ENCODE results near the gene GRP. TPM values are rescaled to one million over a fixed set of nuclear protein-coding genes. Genes with fewer than 3 reads are reported as not detected.

GRP gene
- total RNA-seq, 2 experiments from 2014 or later = not detected

GRCh38 chr18:59264121-59264571 lies 44.2 kb downstream of the GRP start:
- H3K4me3 Mint-ChIP-seq = no peak overlapping the region
- DNase-seq (no peak), ATAC-seq (no peak)
- ChIA-PET CTCF (no interaction called here), POLR2A (no interaction called here)
- peaks cover 75% of the 10 kb centered on the region for H3K27me3 Mint-ChIP-seq (ENCODE audit: low read depth)
- peaks cover 12% of the 10 kb centered on the region for H3K4me1 Mint-ChIP-seq (ENCODE audit: low read depth)
- H3K36me3 Mint-ChIP-seq (ENCODE audit: low read depth) = no peaks in the 10 kb centered on the region
- H3K27ac Mint-ChIP-seq = no peak overlapping the region
- H3K9me3 Mint-ChIP-seq (ENCODE audit: insufficient read depth) = no peaks in the 10 kb centered on the region

- peaks cover 17% of the 10 kb centered on the region for H3K4me1 Mint-ChIP-seq (ENCODE audit: low read depth)
- H3K4me3 Mint-ChIP-seq = peak overlapping the region; percentile 69
- no peak overlapping the region for H3K27ac Mint-ChIP-seq
- ChIA-PET CTCF (interaction anchor here (1.3 kb wide), 1 partner anchor 121 kb away, joined by 3 read pairs; no protein-coding TSS in a partner anchor), POLR2A (no interaction called here)
- DNase-seq (no peak), ATAC-seq (no peak)
- peaks cover 74% of the 10 kb centered on the region for H3K27me3 Mint-ChIP-seq (ENCODE audit: low read depth)
- H3K36me3 Mint-ChIP-seq (ENCODE audit: low read depth) = no peaks in the 10 kb centered on the region
- no peaks in the 10 kb centered on the region for H3K9me3 Mint-ChIP-seq (ENCODE audit: insufficient read depth)
Observed at GRCh38 chr18:59264651-59265245, 44.8 kb downstream of the GRP start.

GRCh38 chr18:59265246-59265973 lies 45.5 kb downstream of the GRP start:
- H3K4me1 Mint-ChIP-seq (ENCODE audit: low read depth) = peaks cover 18% of the 10 kb centered on the region
- H3K4me3 Mint-ChIP-seq = peak overlapping the region; percentile 69
- H3K9me3 Mint-ChIP-seq (ENCODE audit: insufficient read depth) = no peaks in the 10 kb centered on the region
- ChIA-PET CTCF (interaction anchor here (1.3 to 1.8 kb wide), 3 partner anchors 10 to 122 kb away, joined by 3 to 5 read pairs (median 4); no protein-coding TSS in a partner anchor), POLR2A (no interaction called here)
- H3K27ac Mint-ChIP-seq = no peak overlapping the region
- peak; percentile 63 for DNase-seq
- peaks cover 76% of the 10 kb centered on the region for H3K27me3 Mint-ChIP-seq (ENCODE audit: low read depth)
- ATAC-seq = peak; percentile 64
- H3K36me3 Mint-ChIP-seq (ENCODE audit: low read depth) = no peaks in the 10 kb centered on the region

DNA sequence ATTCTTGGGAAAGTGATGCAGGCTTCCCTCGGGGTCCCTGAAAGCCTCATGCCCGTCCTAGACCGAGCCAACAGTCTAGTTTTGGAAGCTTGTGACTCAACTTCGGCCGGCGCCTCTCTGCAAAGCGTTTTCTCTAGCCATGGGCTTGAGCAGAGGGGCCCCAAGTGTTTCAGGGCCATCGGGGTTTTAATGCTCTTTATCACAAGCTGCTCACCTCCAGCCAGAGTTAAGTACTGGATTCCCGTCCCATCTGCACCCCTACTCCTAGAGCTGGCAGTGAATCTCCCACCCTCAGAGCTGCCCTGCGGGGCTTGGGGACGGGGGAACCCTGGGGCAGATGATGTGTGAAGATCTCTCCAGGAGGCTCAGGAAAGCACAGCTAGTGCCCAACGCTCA lies 46.0 kb downstream of the GRP start:
- peaks cover 80% of the 10 kb centered on the region for H3K27me3 Mint-ChIP-seq (ENCODE audit: low read depth)
- ChIA-PET CTCF (interaction anchor here (1.3 to 1.8 kb wide), 3 partner anchors 9 to 122 kb away, joined by 3 to 5 read pairs (median 4); no protein-coding TSS in a partner anchor), POLR2A (no interaction called here)
- DNase-seq = no peak
- H3K4me3 Mint-ChIP-seq = peak overlapping the region; percentile 69
- H3K36me3 Mint-ChIP-seq (ENCODE audit: low read depth) = no peaks in the 10 kb centered on the region
- no peak overlapping the region for H3K27ac Mint-ChIP-seq
- peaks cover 18% of the 10 kb centered on the region for H3K4me1 Mint-ChIP-seq (ENCODE audit: low read depth)
- no peak for ATAC-seq
- no peaks in the 10 kb centered on the region for H3K9me3 Mint-ChIP-seq (ENCODE audit: insufficient read depth)

DNA sequence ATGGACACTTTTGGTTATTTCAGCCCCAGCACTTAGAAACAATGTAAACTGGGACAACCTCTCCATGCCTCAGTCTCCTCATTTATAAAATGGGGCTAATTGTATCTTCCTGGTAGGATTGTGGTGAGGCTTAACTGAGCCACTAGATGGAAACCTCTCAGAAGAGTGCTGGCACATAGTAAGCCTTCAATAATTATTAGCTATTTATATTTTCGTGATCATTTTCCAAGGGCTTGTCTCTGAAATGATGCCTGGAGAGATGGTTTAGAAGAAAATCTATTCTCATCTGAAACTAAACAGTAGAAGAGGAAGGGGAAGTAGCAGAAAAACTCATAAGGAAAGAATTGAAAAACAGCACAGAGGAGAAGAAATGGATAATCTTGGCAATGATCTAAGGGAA lies 46.5 kb downstream of the GRP start:
- POLR2A ChIA-PET = no interaction called here
- Mint-ChIP-seq H3K27ac (no peak overlapping the region), H3K27me3 (ENCODE audit: low read depth) (peaks cover 81% of the 10 kb centered on the region), H3K4me1 (ENCODE audit: low read depth) (peaks cover 18% of the 10 kb centered on the region), H3K36me3 (ENCODE audit: low read depth) (no peaks in the 10 kb centered on the region), H3K9me3 (ENCODE audit: insufficient read depth) (no peaks in the 10 kb centered on the region), H3K4me3 (no peak overlapping the region)
- ATAC-seq = no peak
- DNase-seq = no peak
- CTCF ChIA-PET = interaction anchor here (1.6 to 1.8 kb wide), 2 partner anchors 9 to 13 kb away, joined by 4 to 5 read pairs; no protein-coding TSS in a partner anchor

DNA sequence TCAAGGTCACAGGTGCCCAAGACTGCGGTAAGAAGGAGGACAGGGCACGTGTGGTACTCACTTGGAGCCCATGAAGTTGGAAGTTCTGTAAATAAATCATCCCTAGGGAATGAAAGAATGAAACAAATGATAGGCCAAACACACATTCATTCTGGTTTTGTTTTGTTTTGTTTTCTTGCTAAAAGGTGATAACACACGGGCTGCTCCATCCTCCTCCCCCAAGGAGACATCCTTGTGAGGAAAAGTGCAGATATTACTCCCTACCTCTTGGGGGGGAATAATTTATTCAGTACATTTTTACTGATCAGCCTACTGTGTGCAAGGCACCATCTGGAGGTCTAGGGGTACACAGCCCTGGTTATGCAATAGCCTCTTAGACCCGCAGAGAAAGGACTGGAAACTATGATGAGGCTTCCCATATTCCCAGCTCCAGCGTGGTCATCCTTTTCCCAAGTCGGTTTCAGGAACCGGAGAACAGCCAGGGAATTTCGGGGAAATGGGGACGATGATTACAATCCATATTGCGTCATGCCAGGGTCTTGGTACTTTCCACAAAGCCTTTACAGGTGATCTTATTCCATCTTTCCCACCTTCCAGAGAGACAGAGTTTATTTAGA lies 47.0 kb downstream of the GRP start:
- ChIA-PET POLR2A (no interaction called here), CTCF (interaction anchor here (1.1 to 1.8 kb wide), 3 partner anchors 8 to 137 kb away, joined by 3 to 5 read pairs (median 4); no protein-coding TSS in a partner anchor)
- H3K4me1 Mint-ChIP-seq (ENCODE audit: low read depth) = peaks cover 21% of the 10 kb centered on the region
- H3K27ac Mint-ChIP-seq = no peak overlapping the region
- H3K4me3 Mint-ChIP-seq = no peak overlapping the region
- H3K27me3 Mint-ChIP-seq (ENCODE audit: low read depth) = peaks cover 84% of the 10 kb centered on the region
- DNase-seq = no peak
- no peak for ATAC-seq
- no peaks in the 10 kb centered on the region for H3K36me3 Mint-ChIP-seq (ENCODE audit: low read depth)
- no peaks in the 10 kb centered on the region for H3K9me3 Mint-ChIP-seq (ENCODE audit: insufficient read depth)

DNA sequence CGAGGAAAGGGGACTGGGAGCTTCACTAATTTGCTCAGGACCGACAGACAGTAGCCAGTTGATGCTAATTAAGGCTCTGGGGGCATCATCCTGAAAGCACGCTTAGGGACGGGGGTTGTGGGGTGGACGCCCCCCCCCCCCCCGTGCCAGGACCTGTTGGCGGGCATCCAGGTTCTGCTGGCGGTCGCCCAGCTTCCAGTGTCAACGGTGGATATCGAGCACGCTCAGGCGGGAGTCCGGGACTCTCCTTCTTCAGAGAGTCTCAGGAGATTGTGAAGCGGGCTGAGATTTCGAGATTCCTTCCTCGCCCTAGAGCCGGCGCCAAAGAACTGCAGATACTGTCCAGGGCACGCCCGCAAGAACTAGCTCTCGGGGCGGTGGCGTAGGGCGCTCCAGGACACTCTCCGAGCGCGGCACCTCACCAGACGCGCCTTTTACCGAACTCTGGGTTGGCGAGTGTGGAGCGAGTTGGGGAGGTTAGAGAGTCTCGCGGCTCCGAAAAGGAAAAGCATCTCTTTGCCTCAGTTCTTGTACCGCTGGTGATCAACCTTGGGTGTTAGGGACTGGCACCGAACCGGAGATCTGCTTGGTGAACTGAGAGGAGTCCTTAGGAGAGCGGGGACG lies 47.7 kb downstream of the GRP start:
- H3K27ac Mint-ChIP-seq = no peak overlapping the region
- POLR2A ChIA-PET = no interaction called here
- CTCF ChIA-PET = interaction anchor here (1.1 kb wide), 1 partner anchor 136 kb away, joined by 3 read pairs; no protein-coding TSS in a partner anchor
- H3K4me3 Mint-ChIP-seq = no peak overlapping the region
- peaks cover 82% of the 10 kb centered on the region for H3K27me3 Mint-ChIP-seq (ENCODE audit: low read depth)
- H3K9me3 Mint-ChIP-seq (ENCODE audit: insufficient read depth) = no peaks in the 10 kb centered on the region
- no peak for ATAC-seq
- DNase-seq = no peak
- H3K4me1 Mint-ChIP-seq (ENCODE audit: low read depth) = peaks cover 22% of the 10 kb centered on the region
- no peaks in the 10 kb centered on the region for H3K36me3 Mint-ChIP-seq (ENCODE audit: low read depth)

GRCh38 chr18:59268127-59268720 lies 48.3 kb downstream of the GRP start:
- DNase-seq = no peak
- ChIA-PET CTCF (interaction anchor here (1.1 to 2.5 kb wide), 4 partner anchors 30 to 183 kb away, joined by 3 to 8 read pairs (median 4); no protein-coding TSS in a partner anchor), POLR2A (no interaction called here)

DNA sequence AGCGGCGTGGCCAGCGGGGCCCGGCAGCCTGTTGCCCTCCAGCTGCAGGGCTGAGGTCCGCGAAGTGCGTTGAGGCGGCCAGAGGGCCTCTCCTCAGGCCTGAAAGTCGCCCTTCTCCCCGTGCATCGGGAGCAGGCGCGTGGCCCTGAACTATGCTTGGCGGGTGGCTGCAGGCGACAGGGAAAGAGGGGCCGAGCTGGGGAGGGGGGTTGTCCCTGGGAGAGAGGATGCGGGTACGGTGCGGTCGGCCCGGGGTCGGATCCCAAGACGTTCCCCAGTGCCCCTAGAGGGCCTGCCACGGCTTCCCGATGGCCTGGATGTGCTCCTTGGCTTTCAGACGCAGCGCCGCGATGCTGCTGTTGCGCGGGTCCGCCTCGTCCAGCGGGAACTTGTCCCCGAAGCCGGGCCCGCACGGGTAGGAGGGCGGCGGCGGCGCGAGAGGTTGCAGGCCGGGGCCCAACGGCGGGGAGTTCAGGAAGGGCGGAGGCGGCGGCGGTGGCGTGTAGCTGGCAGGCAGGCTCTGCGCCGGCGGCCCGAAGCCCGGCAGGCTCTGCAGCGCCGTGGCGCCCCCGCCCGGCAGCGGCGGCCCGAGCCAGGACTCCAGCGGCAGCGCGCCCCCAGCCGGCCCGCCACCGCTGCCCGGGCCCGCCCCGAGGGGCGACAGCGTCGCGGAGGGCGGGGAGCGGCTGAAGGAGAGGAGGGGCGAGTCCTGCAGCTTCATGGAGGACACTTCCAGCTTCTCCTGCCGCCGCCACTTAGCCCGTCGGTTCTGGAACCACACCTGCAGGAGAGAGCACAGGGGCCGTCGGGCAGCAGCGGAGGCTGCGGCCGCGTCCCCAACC lies 49.0 kb downstream of the GRP start:
- ChIA-PET CTCF (interaction anchor here (1.0 to 2.5 kb wide), 4 partner anchors 12 to 183 kb away, joined by 3 to 8 read pairs (median 4); no protein-coding TSS in a partner anchor), POLR2A (no interaction called here)
- ATAC-seq (peak; percentile 57), DNase-seq (peak; percentile 52)
- Mint-ChIP-seq H3K27ac (no peak overlapping the region), H3K4me1 (ENCODE audit: low read depth) (peaks cover 24% of the 10 kb centered on the region), H3K9me3 (ENCODE audit: insufficient read depth) (no peaks in the 10 kb centered on the region), H3K27me3 (ENCODE audit: low read depth) (peaks cover 75% of the 10 kb centered on the region), H3K36me3 (ENCODE audit: low read depth) (no peaks in the 10 kb centered on the region), H3K4me3 (peak overlapping the region; percentile 20)

More at GRCh38 chr18:59268127-59268720, 48.3 kb downstream of the GRP start:
- H3K9me3 Mint-ChIP-seq (ENCODE audit: insufficient read depth) = no peaks in the 10 kb centered on the region
- no peak for ATAC-seq
- no peak overlapping the region for H3K4me3 Mint-ChIP-seq
- H3K27ac Mint-ChIP-seq = no peak overlapping the region
- H3K36me3 Mint-ChIP-seq (ENCODE audit: low read depth) = no peaks in the 10 kb centered on the region
- H3K27me3 Mint-ChIP-seq (ENCODE audit: low read depth) = peaks cover 76% of the 10 kb centered on the region
- H3K4me1 Mint-ChIP-seq (ENCODE audit: low read depth) = peaks cover 22% of the 10 kb centered on the region

GRCh38 chr18:59269563-59270119 lies 49.7 kb downstream of the GRP start:
- Mint-ChIP-seq H3K27me3 (ENCODE audit: low read depth) (peaks cover 79% of the 10 kb centered on the region), H3K4me3 (peak overlapping the region; percentile 20), H3K4me1 (ENCODE audit: low read depth) (peaks cover 25% of the 10 kb centered on the region), H3K36me3 (ENCODE audit: low read depth) (no peaks in the 10 kb centered on the region), H3K27ac (no peak overlapping the region), H3K9me3 (ENCODE audit: insufficient read depth) (no peaks in the 10 kb centered on the region)
- no peak for ATAC-seq
- CTCF ChIA-PET = interaction anchor here (1.0 to 2.5 kb wide), 4 partner anchors 11 to 133 kb away, joined by 3 to 8 read pairs (median 4); no protein-coding TSS in a partner anchor
- POLR2A ChIA-PET = no interaction called here
- DNase-seq = no peak

Measured in activated CD8-positive, alpha-beta T cell treated with anti-CD3 and anti-CD28 coated beads, Interleukin-2, amount 10 ng/mL, durations not matched to agents 7 days and 5 days (primary cell).